Kidney (tissue), 22 donors: ENCODE data around the gene CLRN1. TPM values are rescaled to one million over a fixed set of nuclear protein-coding genes. Genes with fewer than 3 reads are reported as not detected.

Experiments
- DNase-seq, 5 donors: peaks; one replicate each; pipeline ENCODE4 v3.0.0-alpha.2; 2013 to 2020
- FAIRE-seq: peaks from 2 replicates; lab custom pipeline; 2012; peaks lifted over from hg19 to GRCh38; lab: Jason Lieb, UNC
- H3K27ac ChIP-seq, 2 donors: one replicate each; pipeline ENCODE4 v1.7.0; 2013; ENCODE audit warnings: low read depth in 2 of 2, low read length in 2 of 2, inconsistent platforms in 1 of 2
- H3K27me3 ChIP-seq: one replicate; pipeline ENCODE4 v1.7.1; 2013; ENCODE audit warnings: low read length, inconsistent platforms; ENCODE audit not compliant: control insufficient read depth, insufficient read depth
- H3K36me3 ChIP-seq, 3 donors: one replicate each; pipeline versions ENCODE4 v1.7.0 to v1.7.1; 2013; ENCODE audit warnings: low read length in 3 of 3, control low read depth in 1 of 3, inconsistent platforms in 1 of 3; ENCODE audit not compliant: insufficient read depth in 3 of 3, control insufficient read depth in 2 of 3
- H3K4me1 ChIP-seq, 3 donors: one replicate each; pipeline versions ENCODE4 v1.7.0 to v1.7.1; 2013; ENCODE audit warnings: low read length in 3 of 3, inconsistent platforms in 1 of 3, low read depth in 1 of 3; ENCODE audit not compliant: control insufficient read depth in 2 of 3, insufficient read depth in 2 of 3
- H3K4me3 ChIP-seq, 3 donors: one replicate each; pipeline versions ENCODE4 v1.7.0 to v1.8.1; 2013; ENCODE audit warnings: low read length in 3 of 3, control low read depth in 1 of 3, inconsistent platforms in 1 of 3
- H3K9ac ChIP-seq, 3 donors: one replicate each; pipeline versions ENCODE4 v1.7.0 to v1.7.1; 2013; ENCODE audit warnings: low read length in 3 of 3, control low read depth in 1 of 3, inconsistent platforms in 1 of 3
- H3K9me3 ChIP-seq, 3 donors: one replicate each; pipeline versions ENCODE4 v1.7.0 to v1.7.1; 2013; ENCODE audit warnings: low read length in 3 of 3, control low read depth in 1 of 3, inconsistent platforms in 1 of 3; ENCODE audit not compliant: control insufficient read depth in 2 of 3, insufficient read depth in 1 of 3
- CTCF ChIP-seq: IDR thresholded peaks from 3 replicates; pipeline ENCODE4 v1.5.1; 2012; ENCODE audit warnings: mild to moderate bottlenecking, moderate library complexity, borderline replicate concordance; ENCODE audit not compliant: insufficient read depth; ENCODE audit errors: extremely low read depth
- intact Hi-C: fragments of 100-400 bp; cut with DNase I; formaldehyde crosslinking; loops from one replicate; pipeline ENCODE4 v1.11.1; 2022
- long read RNA-seq, 10 donors: library from polyadenylated mRNA in 1 of 10; unstranded in 1 of 10; transcript quantifications; one replicate each; pipeline ENCODE4 v2.0.0 and lab custom pipeline, GENCODE V29; 2021 to 2026
- polyA plus RNA-seq: library from polyadenylated mRNA; stranded (reverse); fragments of 350-450 nt; fragmentation: Illumina TruSeq; extraction: RNeasy Lipid Tissue Mini Kit (QIAGEN cat#74804); gene quantifications from one replicate; pipeline ENCODE4 v1.2.3, GENCODE V29; 2014; ENCODE audit warnings: low read depth, low replicate concordance; ENCODE audit not compliant: insufficient read depth
- total RNA-seq: library from RNA; stranded (reverse); fragmentation: NEBNext Ultra II Directional; extraction: Animal tissue kit (Norgen Biotek cat#: 25700); gene quantifications from one replicate; pipeline ENCODE4 v1.2.1, GENCODE V29; 2021
- donor health status: control.
- donor health status: control.
- donor health status: control.
- donor health status: control.
- donor health status: control.
- donor health status: DM: yes; HTN: yes; CAD: no.
- donor health status: Normal renal cell carcinoma (clear cell type).

CLRN1 gene, protein sequence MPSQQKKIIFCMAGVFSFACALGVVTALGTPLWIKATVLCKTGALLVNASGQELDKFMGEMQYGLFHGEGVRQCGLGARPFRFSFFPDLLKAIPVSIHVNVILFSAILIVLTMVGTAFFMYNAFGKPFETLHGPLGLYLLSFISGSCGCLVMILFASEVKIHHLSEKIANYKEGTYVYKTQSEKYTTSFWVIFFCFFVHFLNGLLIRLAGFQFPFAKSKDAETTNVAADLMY
- total RNA-seq = not detected
- polyA plus RNA-seq = not detected
- long read RNA-seq, donor 1 = 0 reads
- long read RNA-seq, donor 2 = 0 reads
- long read RNA-seq, donor 3 = 0 reads
- long read RNA-seq, donor 4 = 0 reads
- long read RNA-seq, donor 5 = 0 reads
- long read RNA-seq, donor 6 = 0 reads
- long read RNA-seq, donor 7 = 0 reads
- long read RNA-seq, donor 8 = 0 reads
- long read RNA-seq, donor 9 = 0 reads
- long read RNA-seq, donor 10 = 0 reads

- Histone ChIP-seq H3K4me1 (no peaks in the 10 kb centered on the region), H3K9ac (no peak within 1 kb of the TSS), H3K27me3 (peaks cover 2% of the 10 kb centered on the region), H3K36me3 (no peaks in the 10 kb centered on the region), H3K9me3 (no peaks in the 10 kb centered on the region), H3K27ac (no peak within 1 kb of the TSS), H3K4me3 (no peak within 1 kb of the TSS)
- intact Hi-C loops = no loop called here
- no peak for TF ChIP-seq CTCF
- DNase-seq = peak in 3 of 5 donors; percentile 24 to 48 (median 25)
- no peak for FAIRE-seq
Measured at GRCh38 chr3:150972366-150973071, at the start of gene CLRN1. Gene CLRN1 (minus strand): TSS chr3:150972727. CDS start chr3:150972708, 19 bp downstream.

DNA sequence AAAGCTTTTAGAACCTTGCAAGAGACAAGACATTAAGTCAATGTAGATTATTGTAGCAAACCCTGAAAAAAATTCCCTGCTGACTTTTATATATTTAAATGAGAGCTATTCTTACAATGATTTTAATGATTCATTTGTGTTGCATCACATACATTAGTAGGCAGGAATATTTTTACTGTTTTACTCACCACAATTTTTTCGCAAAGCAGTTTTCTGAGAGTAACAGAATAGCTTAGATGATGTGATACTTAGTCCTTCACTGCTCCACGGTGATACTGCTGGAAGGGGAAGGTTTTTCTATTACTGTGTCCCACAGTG lies 43.9 kb upstream of the CLRN1 start:
- no peak for TF ChIP-seq CTCF
- H3K27me3 ChIP-seq = no peaks in the 10 kb centered on the region
- no peak overlapping the region for H3K4me3 ChIP-seq
- intact Hi-C loops = no loop called here
- no peaks in the 10 kb centered on the region for H3K4me1 ChIP-seq
- H3K9ac ChIP-seq = no peak overlapping the region
- H3K27ac ChIP-seq = no peak overlapping the region
- no peak for DNase-seq
- no peaks in the 10 kb centered on the region for H3K9me3 ChIP-seq
- no peak for FAIRE-seq
- no peaks in the 10 kb centered on the region for H3K36me3 ChIP-seq

DNA sequence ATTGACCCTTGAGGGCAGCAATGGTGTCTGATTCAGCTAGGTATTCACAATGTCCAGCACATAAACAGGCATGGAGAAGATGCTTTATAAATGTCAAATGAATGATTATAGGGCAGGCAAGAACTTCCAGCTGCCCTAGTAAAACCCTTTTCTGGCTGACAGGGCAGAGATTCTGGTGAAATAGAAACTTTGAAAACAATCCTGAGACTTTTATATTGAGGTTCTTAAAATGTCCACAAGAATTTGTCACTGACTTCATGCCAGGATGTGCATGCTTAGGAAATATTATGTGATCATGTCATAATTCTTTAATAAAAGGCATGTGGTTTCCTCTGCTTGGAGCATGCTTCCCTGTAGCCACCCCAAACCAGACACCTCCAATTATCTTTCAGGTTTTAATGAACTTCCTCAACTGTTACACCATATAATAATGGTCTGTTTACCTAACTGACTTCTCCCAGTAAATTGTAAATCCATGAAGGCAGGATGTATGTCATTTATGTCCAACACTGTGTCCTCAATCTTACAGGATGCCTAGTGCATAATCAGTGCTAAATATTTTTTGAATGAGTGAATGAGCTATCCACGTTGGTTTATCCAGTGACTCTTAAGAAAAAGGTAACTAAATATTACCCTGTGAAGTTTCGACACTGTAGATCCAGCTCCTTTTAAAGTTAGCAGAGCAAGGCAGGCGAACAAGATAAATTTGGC lies 43.4 kb upstream of the CLRN1 start:
- no peak overlapping the region for H3K4me3 ChIP-seq
- H3K27me3 ChIP-seq = no peaks in the 10 kb centered on the region
- no peak for TF ChIP-seq CTCF
- no peaks in the 10 kb centered on the region for H3K9me3 ChIP-seq
- FAIRE-seq (no peak), DNase-seq (peak in 2 of 5 donors; percentile 4 to 5)
- no peaks in the 10 kb centered on the region for H3K4me1 ChIP-seq
- H3K9ac ChIP-seq = no peak overlapping the region
- intact Hi-C loops = no loop called here
- no peak overlapping the region for H3K27ac ChIP-seq
- H3K36me3 ChIP-seq = no peaks in the 10 kb centered on the region
